Pericardium fibroblast (primary cell): ENCODE measurements around the gene ASH1L. TPM values are rescaled to one million over a fixed set of nuclear protein-coding genes. Genes with fewer than 3 reads are reported as not detected.

Source experiments
- total RNA-seq: library from RNA; depleted of rRNA; stranded (reverse); fragments of >200 nt; gene quantifications from 2 replicates; pipeline ENCODE4 v1.2.3, GENCODE V29; 2015

ASH1L gene, protein sequence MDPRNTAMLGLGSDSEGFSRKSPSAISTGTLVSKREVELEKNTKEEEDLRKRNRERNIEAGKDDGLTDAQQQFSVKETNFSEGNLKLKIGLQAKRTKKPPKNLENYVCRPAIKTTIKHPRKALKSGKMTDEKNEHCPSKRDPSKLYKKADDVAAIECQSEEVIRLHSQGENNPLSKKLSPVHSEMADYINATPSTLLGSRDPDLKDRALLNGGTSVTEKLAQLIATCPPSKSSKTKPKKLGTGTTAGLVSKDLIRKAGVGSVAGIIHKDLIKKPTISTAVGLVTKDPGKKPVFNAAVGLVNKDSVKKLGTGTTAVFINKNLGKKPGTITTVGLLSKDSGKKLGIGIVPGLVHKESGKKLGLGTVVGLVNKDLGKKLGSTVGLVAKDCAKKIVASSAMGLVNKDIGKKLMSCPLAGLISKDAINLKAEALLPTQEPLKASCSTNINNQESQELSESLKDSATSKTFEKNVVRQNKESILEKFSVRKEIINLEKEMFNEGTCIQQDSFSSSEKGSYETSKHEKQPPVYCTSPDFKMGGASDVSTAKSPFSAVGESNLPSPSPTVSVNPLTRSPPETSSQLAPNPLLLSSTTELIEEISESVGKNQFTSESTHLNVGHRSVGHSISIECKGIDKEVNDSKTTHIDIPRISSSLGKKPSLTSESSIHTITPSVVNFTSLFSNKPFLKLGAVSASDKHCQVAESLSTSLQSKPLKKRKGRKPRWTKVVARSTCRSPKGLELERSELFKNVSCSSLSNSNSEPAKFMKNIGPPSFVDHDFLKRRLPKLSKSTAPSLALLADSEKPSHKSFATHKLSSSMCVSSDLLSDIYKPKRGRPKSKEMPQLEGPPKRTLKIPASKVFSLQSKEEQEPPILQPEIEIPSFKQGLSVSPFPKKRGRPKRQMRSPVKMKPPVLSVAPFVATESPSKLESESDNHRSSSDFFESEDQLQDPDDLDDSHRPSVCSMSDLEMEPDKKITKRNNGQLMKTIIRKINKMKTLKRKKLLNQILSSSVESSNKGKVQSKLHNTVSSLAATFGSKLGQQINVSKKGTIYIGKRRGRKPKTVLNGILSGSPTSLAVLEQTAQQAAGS (N-terminal part only)
- 14.6 and 28.9 TPM in 2 replicates for total RNA-seq

DNA sequence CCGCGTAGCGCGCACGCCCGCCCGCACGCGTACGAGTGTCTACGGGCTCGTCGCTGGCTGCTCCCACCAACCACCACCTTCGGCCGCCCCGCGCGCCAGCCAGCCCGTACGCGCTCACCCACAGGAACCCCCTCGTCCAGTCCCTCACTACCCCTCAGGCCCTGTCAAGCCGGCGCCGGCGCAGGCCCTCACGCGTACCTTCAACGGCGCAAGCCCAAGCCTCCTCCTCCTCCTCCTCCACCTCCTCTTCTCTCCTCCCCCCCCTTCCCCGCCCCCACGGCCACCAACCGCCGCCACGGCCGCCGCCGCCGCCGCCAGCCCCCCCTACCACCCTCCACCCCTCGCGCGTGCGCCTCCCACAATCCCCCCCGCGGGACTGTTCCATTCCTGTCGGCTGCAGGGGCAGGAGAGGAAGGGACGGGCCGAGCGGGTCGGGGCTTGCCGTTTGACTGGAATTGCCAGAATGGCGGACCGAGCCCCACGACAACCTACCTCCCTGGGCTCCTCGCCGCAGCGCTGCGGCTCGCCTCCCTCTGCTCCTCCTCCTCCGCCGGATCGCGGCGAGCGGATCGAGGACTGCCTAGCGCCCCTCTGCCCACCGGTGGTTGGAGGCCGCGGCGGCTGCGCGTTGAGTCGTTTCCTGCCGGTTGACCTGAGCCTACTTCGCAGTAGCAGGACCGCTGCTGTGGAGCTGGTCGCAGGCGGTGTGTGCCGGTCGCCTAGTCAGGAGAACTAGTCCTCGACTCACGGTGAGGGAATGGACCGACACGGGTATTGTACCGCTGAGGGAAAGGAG is at the start of gene ASH1L:
Gene ASH1L (minus strand): TSS at position 223 of the 796 bp plus-strand sequence. CDS start 41,284 bp downstream, outside the sequence.

GRCh38 chr1:155609515-155610256 is 47.1 kb upstream of the ASH1L start, which contains the start of gene MSTO1:
Gene MSTO1, plus strand, starts transcription at chr1:155610218. Its CDS starts 31 bp downstream, at chr1:155610249.

GRCh38 chr1:155320661-155321617 is 241.7 kb downstream of the ASH1L start, which contains the start of gene RUSC1:
Gene RUSC1, plus strand, starts transcription at chr1:155320894. Its CDS starts 880 bp downstream, at chr1:155321774.

GRCh38 chr1:155308493-155309422 is 253.8 kb downstream of the ASH1L start, which contains the start of gene FDPS:
Gene FDPS, plus strand, starts transcription at chr1:155308866. Its CDS starts 924 bp downstream, at chr1:155309790.

GRCh38 chr1:155301342-155301841 is 261.2 kb downstream of the ASH1L start, which contains the start of gene PKLR:
Gene PKLR, minus strand, starts transcription at chr1:155301438. Its CDS starts 43 bp downstream, at chr1:155301395.

Other genes starting within 250 kb of the ASH1L start
- 31.9 and 37.2 TPM in 2 replicates for gene RUSC1, start 241.9 kb downstream of the ASH1L start, total RNA-seq
- 10.2 and 15.6 TPM in 2 replicates for gene MSTO1, start 47.4 kb upstream of the ASH1L start, total RNA-seq
- 47.5 and 96.9 TPM in 2 replicates for gene YY1AP1, start 126.0 kb upstream of the ASH1L start, total RNA-seq
- 102 and 104 TPM in 2 replicates for gene DAP3, start 126.3 kb upstream of the ASH1L start, total RNA-seq